Activated CD4-positive, CD25-positive, alpha-beta regulatory T cell treated with anti-CD3 and anti-CD28 coated beads, Interleukin-2, amount 50 U/mL, for 72 hours (primary cell): ENCODE results near the gene SLC16A8.

Experiments
- DNase-seq: peaks from one replicate; pipeline ENCODE4 v3.0.0; 2021

SLC16A8 gene

GRCh38 chr22:38111925-38112355, 28.0 kb upstream of the SLC16A8 start:
- DNase-seq = no peak

GRCh38 chr22:38110863-38111852, 27.2 kb upstream of the SLC16A8 start:
- no peak for DNase-seq

GRCh38 chr22:38110008-38110862, 26.3 kb upstream of the SLC16A8 start, which contains the start of gene BAIAP2L2:
BAIAP2L2 (minus strand) TSS chr22:38110684; CDS start chr22:38110525, 159 bp downstream.
- no peak for DNase-seq

- no peak for DNase-seq
These were observed 25.5 kb upstream of the SLC16A8 start for GRCh38 chr22:38109371-38110001.

GRCh38 chr22:38108561-38109319, 24.8 kb upstream of the SLC16A8 start:
- no peak for DNase-seq

GRCh38 chr22:38107692-38108515, 23.9 kb upstream of the SLC16A8 start:
- no peak for DNase-seq

- no peak for DNase-seq
These were observed 23.0 kb upstream of the SLC16A8 start for GRCh38 chr22:38106814-38107578.

- DNase-seq = no peak
These were observed 20.1 kb upstream of the SLC16A8 start for GRCh38 chr22:38104084-38104483.

- no peak for DNase-seq
These were observed 19.7 kb upstream of the SLC16A8 start for GRCh38 chr22:38103641-38104040.

- no peak for DNase-seq
These were observed 14.6 kb upstream of the SLC16A8 start for GRCh38 chr22:38098410-38099249.

GRCh38 chr22:38097557-38098409, 13.8 kb upstream of the SLC16A8 start:
- DNase-seq = no peak

GRCh38 chr22:38097058-38097457, 13.1 kb upstream of the SLC16A8 start:
- DNase-seq = no peak

GRCh38 chr22:38089474-38089851, 5.5 kb upstream of the SLC16A8 start:
- DNase-seq = no peak

- no peak for DNase-seq
These were observed 4.9 kb upstream of the SLC16A8 start for GRCh38 chr22:38088629-38089473.

- no peak for DNase-seq
These were observed 3.9 kb upstream of the SLC16A8 start for GRCh38 chr22:38087855-38088254.

GRCh38 chr22:38086942-38087341, 3.0 kb upstream of the SLC16A8 start:
- no peak for DNase-seq

GRCh38 chr22:38086001-38086845, 2.2 kb upstream of the SLC16A8 start:
- no peak for DNase-seq
